Caco-2 (cell line): ENCODE data around the gene TMEM218. TPM values are rescaled to one million over a fixed set of nuclear protein-coding genes. Genes with fewer than 3 reads are reported as not detected.
"Not testable (repeated sequence)": the region's sequence is repeated elsewhere in the genome, so short reads cannot be mapped to it uniquely, and the experiment has no call there.

Experiments
- BruUV-seq: library from RNA; stranded (reverse); fragments of 400-500 nt; replicated peaks from 2 replicates; lab custom pipeline; 2021; lab: Mats Ljungman, UMichigan
- CTCF ChIA-PET: fragments of 300-600 bp; sonication (Branson Sonifier 250); formaldehyde crosslinking; loops from one replicate; lab custom pipeline; 2022; ENCODE audit warnings: antibody characterized with exemption; lab: Charles Lee
- POLR2A ChIA-PET: fragments of 300-600 bp; sonication (Branson Sonifier 250); formaldehyde crosslinking; loops from one replicate; lab custom pipeline; 2022; ENCODE audit warnings: antibody characterized with exemption; lab: Charles Lee
- DNase-seq, 2 experiments: peaks; one replicate each; pipeline versions ENCODE4 v3.0.0 to v3.0.0-alpha.2; 2020 to 2022
- H3K27me3 ChIP-seq: replicated peaks from 2 replicates; pipeline ENCODE4 v1.6.0; 2011; ENCODE audit warnings: low read length; ENCODE audit not compliant: control insufficient read depth, insufficient read depth
- H3K36me3 ChIP-seq: 2 replicates; pipeline ENCODE4 v1.5.1; 2011; ENCODE audit warnings: low read length; ENCODE audit not compliant: control insufficient read depth, insufficient read depth
- H3K4me1 ChIP-seq: fragments of 250-450 bp; sonication (Bioruptor Pico); 2 replicates; pipeline ENCODE4 v1.5.1; 2020; ENCODE audit warnings: mild to moderate bottlenecking
- H3K4me3 ChIP-seq: 2 replicates; pipeline ENCODE4 v1.5.1; 2011; ENCODE audit warnings: low read depth, mild to moderate bottlenecking, control low read depth, low read length
- H3K9me3 ChIP-seq: fragments of 250-450 bp; sonication (Bioruptor Pico); 2 replicates; pipeline ENCODE4 v1.5.1; 2020; ENCODE audit warnings: mild to moderate bottlenecking, moderate library complexity
- H3K27ac Mint-ChIP-seq: one replicate; pipeline ENCODE4 v1.8.0; 2022; ENCODE audit warnings: mixed read lengths; ENCODE audit not compliant: unreplicated experiment
- H3K27me3 Mint-ChIP-seq: one replicate; pipeline ENCODE4 v1.8.0; 2022; ENCODE audit warnings: mixed read lengths; ENCODE audit not compliant: insufficient read depth, unreplicated experiment
- H3K36me3 Mint-ChIP-seq: one replicate; pipeline ENCODE4 v1.8.0; 2022; ENCODE audit warnings: mild to moderate bottlenecking, mixed read lengths; ENCODE audit not compliant: insufficient read depth, unreplicated experiment
- H3K4me1 Mint-ChIP-seq: one replicate; pipeline ENCODE4 v1.8.0; 2022; ENCODE audit warnings: low read depth, mixed read lengths; ENCODE audit not compliant: unreplicated experiment
- H3K4me3 Mint-ChIP-seq: one replicate; pipeline ENCODE4 v1.8.0; 2022; ENCODE audit warnings: mild to moderate bottlenecking, moderate library complexity, mixed read lengths; ENCODE audit not compliant: unreplicated experiment
- H3K9me3 Mint-ChIP-seq: one replicate; pipeline ENCODE4 v1.8.0; 2022; ENCODE audit warnings: mixed read lengths; ENCODE audit not compliant: unreplicated experiment
- intact Hi-C: fragments of 100-400 bp; cut with micrococcal nuclease; formaldehyde crosslinking; loops from one replicate; pipeline ENCODE4 v1.10.0; 2022; ENCODE audit not compliant: unreplicated experiment
- total RNA-seq: library from RNA; stranded (reverse); gene quantifications from 2 replicates; pipeline ENCODE4 v1.2.3, GENCODE V29; 2022
- TF ChIP-seq, protein P1 (sequence below), 2 experiments: fragments of 200-600 bp in 1 of 2; IDR thresholded peaks; 1 replicate in 1 of 2; 2 replicates in 1 of 2; pipeline versions ENCODE4 v1.5.1 to v1.8.0; 2011 to 2022; ENCODE audit warnings: antibody characterized with exemption in 1 of 2, control low read depth in 1 of 2, inconsistent platforms in 1 of 2, low read depth in 1 of 2, low read length in 1 of 2, mild to moderate bottlenecking in 1 of 2, moderate library complexity in 1 of 2; ENCODE audit not compliant: insufficient read depth in 1 of 2, severe bottlenecking in 1 of 2, unreplicated experiment in 1 of 2

TMEM218 gene
- total RNA-seq, 1 experiment from 2014 or later: 20.3 TPM

DNA sequence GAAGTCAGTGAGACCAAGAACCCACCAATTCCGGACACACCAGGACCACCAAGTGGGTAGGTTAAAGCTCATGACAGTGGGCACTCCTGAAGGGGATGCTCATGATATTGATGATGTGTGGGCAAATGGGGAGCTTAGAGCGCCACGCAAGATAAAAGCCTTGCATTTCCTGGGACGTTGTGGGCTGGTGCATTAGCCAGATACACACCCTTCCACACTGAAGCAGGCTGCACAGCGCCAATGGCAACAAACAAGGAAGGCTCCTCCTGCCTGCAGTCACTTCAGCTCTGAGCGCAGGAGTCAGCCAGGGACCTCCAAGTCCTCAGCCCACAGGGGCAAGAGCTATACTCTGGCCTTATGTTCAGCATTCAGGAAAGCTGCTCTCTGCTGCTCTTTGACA lies 20.6 kb downstream of the TMEM218 start:
- TSS peak; percentile 72 for BruUV-seq
- Mint-ChIP-seq H3K36me3 (no peaks in the 10 kb centered on the region), H3K4me3 (no peak overlapping the region), H3K27me3 (no peaks in the 10 kb centered on the region), H3K27ac (peak overlapping the region; percentile 48), H3K4me1 (peaks cover 25% of the 10 kb centered on the region), H3K9me3 (no peaks in the 10 kb centered on the region)
- TF ChIP-seq, protein P1, sequence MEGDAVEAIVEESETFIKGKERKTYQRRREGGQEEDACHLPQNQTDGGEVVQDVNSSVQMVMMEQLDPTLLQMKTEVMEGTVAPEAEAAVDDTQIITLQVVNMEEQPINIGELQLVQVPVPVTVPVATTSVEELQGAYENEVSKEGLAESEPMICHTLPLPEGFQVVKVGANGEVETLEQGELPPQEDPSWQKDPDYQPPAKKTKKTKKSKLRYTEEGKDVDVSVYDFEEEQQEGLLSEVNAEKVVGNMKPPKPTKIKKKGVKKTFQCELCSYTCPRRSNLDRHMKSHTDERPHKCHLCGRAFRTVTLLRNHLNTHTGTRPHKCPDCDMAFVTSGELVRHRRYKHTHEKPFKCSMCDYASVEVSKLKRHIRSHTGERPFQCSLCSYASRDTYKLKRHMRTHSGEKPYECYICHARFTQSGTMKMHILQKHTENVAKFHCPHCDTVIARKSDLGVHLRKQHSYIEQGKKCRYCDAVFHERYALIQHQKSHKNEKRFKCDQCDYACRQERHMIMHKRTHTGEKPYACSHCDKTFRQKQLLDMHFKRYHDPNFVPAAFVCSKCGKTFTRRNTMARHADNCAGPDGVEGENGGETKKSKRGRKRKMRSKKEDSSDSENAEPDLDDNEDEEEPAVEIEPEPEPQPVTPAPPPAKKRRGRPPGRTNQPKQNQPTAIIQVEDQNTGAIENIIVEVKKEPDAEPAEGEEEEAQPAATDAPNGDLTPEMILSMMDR (IDR thresholded peaks at IDR 0.05; ENCODE audit: insufficient read depth in 1 of 2, low read depth in 1 of 2, low read length in 1 of 2, severe bottlenecking in 1 of 2, unreplicated experiment in 1 of 2): no peak
- intact Hi-C loops: loop anchor here (1.0 to 2.0 kb wide), 9 partner anchors 33 to 783 kb away; partner anchors contain the start of gene PKNOX2
- ChIA-PET POLR2A (interaction anchor here (1.6 kb wide), 1 partner anchor 20 kb away, joined by 11 read pairs; the partner anchor contains the start of gene TMEM218), CTCF (interaction anchor here (0.7 to 4.3 kb wide), 34 partner anchors 9 to 343 kb away, joined by 3 to 117 read pairs (median 4); partner anchors contain the start of genes CCDC15, PKNOX2, SLC37A2 and TMEM218)
- Histone ChIP-seq H3K4me1 (peaks cover 25% of the 10 kb centered on the region), H3K27me3 (no peaks in the 10 kb centered on the region), H3K4me3 (no peak overlapping the region), H3K9me3 (no peaks in the 10 kb centered on the region), H3K36me3 (no peaks in the 10 kb centered on the region; the same call in 1 of the 2 replicates)
- DNase-seq: no peak

DNA sequence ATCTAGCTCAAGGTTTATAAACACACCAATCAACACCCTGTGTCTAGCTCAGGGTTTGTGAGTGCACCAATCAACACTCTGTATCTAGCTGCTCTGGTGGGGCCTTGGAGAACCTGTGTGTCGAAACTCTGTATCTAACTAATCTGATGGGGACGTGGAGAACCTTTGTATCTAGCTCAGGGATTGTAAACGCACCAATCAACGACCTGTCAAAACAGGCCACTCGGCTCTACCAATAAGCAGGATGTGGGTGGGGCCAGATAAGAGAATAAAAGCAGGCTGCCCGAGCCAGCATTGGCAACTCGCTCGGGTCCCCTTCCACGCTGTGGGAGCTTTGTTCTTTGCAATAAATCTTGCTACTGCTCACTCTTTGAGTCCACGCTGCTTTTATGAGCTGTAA lies 21.3 kb downstream of the TMEM218 start:
- H3K4me3 ChIP-seq, H3K27me3 ChIP-seq, POLR2A ChIA-PET, H3K4me3 Mint-ChIP-seq, DNase-seq, BruUV-seq, H3K27ac Mint-ChIP-seq, H3K36me3 Mint-ChIP-seq, H3K9me3 Mint-ChIP-seq, H3K27me3 Mint-ChIP-seq, H3K36me3 ChIP-seq, H3K9me3 ChIP-seq: not testable (repeated sequence)
- peaks cover 18% of the 10 kb centered on the region for H3K4me1 Mint-ChIP-seq
- CTCF ChIA-PET: interaction anchor here (1.2 to 4.3 kb wide), 10 partner anchors 8 to 340 kb away, joined by 3 to 117 read pairs (median 9); no protein-coding TSS in a partner anchor
- intact Hi-C loops: loop anchor here (2.0 kb wide), 1 partner anchor 75 kb away; the partner anchor contains the start of gene PKNOX2
- peaks cover 19% of the 10 kb centered on the region for H3K4me1 ChIP-seq

DNA sequence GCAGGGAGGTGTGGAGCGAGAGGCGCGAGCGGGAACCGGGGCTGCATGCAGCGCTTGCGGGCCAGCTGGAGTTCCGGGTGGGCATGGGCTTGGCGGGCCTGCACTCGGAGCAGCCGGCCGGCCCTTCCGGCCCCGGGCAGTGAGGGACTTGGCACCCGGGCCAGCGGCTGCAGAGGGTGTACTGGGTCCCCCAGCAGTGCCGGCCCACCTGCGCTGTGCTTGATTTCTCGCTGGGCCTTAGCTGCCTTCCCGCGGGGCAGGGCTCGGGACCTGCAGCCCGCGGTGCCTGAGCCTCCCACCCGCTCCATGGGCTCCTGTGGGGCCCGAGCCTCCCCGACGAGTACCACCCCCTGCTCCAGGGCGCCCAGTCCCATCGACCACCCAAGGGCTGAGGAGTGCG lies 21.9 kb downstream of the TMEM218 start:
- not testable (repeated sequence) for H3K36me3 Mint-ChIP-seq, BruUV-seq

More for the DNA sequence above, 21.9 kb downstream of the TMEM218 start:
- intact Hi-C loops, H3K36me3 ChIP-seq, H3K9me3 Mint-ChIP-seq, H3K27me3 ChIP-seq, H3K9me3 ChIP-seq, POLR2A ChIA-PET, H3K27ac Mint-ChIP-seq, H3K27me3 Mint-ChIP-seq, DNase-seq, H3K4me3 Mint-ChIP-seq, H3K4me3 ChIP-seq: not testable (repeated sequence)
- H3K4me1 Mint-ChIP-seq: peaks cover 14% of the 10 kb centered on the region
- CTCF ChIA-PET: interaction anchor here (2.2 to 4.3 kb wide), 3 partner anchors 15 to 257 kb away, joined by 10 to 117 read pairs (median 31); no protein-coding TSS in a partner anchor
- peaks cover 12% of the 10 kb centered on the region for H3K4me1 ChIP-seq
